Measurements from ENCODE around the gene DOCK2.

DNA sequence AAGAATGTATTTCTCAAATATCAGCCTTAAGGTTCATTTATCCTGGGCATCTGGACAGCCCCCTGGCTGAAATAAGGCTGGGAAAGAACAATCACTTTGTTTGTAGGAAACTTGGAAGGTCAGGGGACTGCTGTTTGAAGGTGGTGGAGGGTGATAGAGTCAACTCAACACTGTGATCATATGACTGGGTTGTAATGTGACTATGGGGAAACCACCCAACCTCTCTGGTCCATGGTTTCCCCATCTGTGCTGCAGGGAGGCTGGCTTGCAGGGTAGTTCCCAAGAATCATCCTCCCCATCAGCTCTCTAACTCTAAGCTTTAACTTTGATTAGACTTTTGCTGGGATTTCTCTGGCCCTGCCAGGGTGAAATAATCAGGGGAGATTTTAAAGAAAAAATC lies 333.3 kb downstream of the DOCK2 start:
- TF ChIP-seq, protein P1, sequence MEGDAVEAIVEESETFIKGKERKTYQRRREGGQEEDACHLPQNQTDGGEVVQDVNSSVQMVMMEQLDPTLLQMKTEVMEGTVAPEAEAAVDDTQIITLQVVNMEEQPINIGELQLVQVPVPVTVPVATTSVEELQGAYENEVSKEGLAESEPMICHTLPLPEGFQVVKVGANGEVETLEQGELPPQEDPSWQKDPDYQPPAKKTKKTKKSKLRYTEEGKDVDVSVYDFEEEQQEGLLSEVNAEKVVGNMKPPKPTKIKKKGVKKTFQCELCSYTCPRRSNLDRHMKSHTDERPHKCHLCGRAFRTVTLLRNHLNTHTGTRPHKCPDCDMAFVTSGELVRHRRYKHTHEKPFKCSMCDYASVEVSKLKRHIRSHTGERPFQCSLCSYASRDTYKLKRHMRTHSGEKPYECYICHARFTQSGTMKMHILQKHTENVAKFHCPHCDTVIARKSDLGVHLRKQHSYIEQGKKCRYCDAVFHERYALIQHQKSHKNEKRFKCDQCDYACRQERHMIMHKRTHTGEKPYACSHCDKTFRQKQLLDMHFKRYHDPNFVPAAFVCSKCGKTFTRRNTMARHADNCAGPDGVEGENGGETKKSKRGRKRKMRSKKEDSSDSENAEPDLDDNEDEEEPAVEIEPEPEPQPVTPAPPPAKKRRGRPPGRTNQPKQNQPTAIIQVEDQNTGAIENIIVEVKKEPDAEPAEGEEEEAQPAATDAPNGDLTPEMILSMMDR (IDR thresholded peaks at IDR 0.05), result no peak
- TF ChIP-seq POLR2A (IDR thresholded peaks at IDR 0.05), result no peak
- TF ChIP-seq POLR2AphosphoS5 (IDR thresholded peaks at IDR 0.05), result no peak
